Stimulated activated CD4-positive, alpha-beta T cell treated with anti-CD3 and anti-CD28 coated beads, Interleukin-4, amount 100 ng/mL, for 4 hours (primary cell): ENCODE results near the gene SOHLH2.

Experiments used
- DNase-seq, 2 experiments: peaks; one replicate each; pipeline ENCODE4 v3.0.0-alpha.2; 2020

The SOHLH2 gene

DNA sequence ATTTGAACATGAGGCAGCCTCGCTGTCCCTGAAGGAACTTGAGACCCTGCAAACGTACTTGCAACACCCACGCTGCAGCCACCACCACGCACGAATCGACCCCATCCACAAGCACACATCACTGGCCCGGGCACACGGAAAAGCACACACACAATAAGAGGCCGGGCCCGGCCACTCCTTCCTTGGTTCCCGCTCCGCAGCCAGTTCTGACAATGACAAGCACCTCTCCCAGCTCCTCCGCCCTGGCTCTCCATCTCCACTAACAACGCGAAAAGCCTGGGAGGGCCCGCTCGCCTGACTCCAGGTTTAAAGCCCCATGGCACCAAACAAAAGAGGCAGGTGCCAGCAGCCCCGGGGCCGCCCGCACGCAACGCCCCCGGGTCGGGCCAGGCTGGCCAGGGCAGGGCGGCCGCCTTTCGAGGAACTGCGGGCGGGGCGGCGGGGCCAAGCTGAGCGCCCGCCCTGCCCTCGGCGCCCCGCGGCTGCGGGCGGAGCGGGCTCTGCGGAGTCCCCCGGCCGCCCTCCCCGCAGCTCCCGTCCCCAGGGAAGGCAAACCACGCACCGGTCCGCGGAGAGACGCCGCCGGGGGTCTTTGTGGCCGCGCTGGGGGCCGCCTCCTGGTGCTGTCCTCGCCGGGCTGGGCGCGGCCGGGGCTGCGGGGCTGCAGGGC is 83.7 kb downstream of the SOHLH2 start:
- DNase-seq = no peak

DNA sequence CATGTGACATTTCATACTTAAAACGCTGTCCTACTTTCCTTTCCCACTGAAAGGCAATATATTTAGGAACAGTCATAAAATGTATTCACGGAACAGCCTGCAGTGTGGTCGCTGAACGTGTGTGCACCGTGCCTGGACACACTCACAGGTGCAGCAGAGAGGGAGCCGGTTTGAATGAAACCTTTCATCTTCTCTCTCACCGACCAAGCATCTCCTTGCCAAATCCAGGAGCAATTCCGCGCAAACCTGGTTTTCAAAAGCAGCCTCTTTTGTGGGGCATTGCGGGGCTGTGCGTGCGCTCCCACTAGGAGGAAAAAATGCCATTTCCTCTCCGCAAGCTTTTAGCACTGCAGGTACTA is 84.2 kb downstream of the SOHLH2 start:
- no peak for DNase-seq

DNA sequence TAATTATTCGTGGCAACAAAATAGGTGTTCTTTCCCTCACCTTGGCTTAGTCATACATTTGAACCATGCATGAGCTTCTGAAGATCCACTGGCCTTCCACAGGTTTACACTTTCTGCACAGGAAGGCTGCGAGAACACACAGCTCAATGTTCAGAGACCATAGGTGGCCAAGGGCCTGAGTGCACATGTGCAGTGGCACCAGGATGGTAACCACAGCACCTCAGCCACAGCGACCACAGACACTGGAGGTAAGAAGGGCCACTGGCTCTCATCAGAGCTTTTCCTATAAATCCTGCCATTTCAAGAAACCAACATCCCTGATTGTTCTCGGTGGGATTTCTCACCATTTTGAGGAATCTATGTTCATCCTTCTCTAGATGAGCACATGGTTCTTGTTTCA is 84.8 kb downstream of the SOHLH2 start:
- DNase-seq = no peak

- DNase-seq = no peak
Measured at GRCh38 chr13:36126491-36126890, 87.9 kb downstream of the SOHLH2 start.

DNA sequence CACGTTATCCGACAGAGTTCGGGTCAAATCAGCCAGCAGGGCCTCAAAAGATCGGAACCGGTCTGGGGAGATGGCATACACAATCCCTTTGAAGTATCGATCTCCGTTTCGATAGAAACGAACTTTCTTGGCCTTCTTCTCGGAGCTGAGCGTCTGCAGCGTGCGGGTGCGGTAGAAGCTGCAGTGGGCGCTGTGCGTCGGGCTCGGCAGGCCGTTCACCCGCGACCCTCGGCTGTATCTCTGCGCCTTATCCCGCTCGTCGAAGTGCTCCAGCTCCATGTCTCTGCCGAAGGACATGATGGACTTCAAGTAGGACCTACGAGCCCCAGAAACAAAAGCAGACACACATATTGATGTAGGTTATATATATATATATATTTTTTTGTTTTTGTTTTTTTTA is 88.5 kb downstream of the SOHLH2 start:
- DNase-seq = no peak

DNA sequence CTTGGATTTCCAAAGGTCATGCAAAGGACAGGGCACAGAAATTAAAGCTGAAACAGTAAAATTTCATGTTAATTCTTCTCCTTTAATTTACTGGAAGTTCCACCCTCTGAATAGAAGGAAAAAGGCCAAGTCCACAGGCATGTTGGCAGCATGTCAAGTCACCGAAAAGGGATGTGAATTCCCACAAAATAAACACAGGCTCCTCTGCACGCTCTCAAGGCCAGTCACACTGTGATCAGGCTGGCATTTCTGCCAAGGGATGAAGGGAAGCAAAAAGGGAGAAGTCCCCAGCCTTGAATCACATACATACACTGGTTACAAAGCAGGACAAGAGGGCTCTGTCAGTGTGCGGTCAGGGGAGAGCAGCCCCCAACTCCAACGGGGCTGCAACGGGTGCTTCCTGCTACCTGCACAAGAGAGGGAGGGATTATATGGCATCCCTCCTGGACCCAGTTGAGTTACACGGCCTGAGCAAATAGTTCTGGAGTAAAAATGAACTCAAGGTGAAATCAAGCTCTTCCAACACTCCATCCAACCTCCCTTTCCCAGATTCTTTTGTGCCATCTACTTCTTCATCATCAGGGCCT is 90.0 kb downstream of the SOHLH2 start:
- no peak for DNase-seq
